ENCODE measurements around the gene RFTN1. TPM values are rescaled to one million over a fixed set of nuclear protein-coding genes. Genes with fewer than 3 reads are reported as not detected.

RFTN1 gene
- total RNA-seq, 4 donors from 2014 or later = 113 to 137 (median 122) TPM

- H3K36me3 ChIP-seq = peaks cover 0 to 82% (median 6%) of the 10 kb centered on the region in 3 donors
- H3K4me3 ChIP-seq = no peak overlapping the region
- no peak for TF ChIP-seq CTCF (IDR thresholded peaks at IDR 0.05)
- no peak for TF ChIP-seq POLR2A (IDR thresholded peaks at IDR 0.05)
- TF ChIP-seq EP300 (IDR thresholded peaks at IDR 0.05) = no peak
- no peak overlapping the region for H3K27ac ChIP-seq
- H3K9me3 ChIP-seq = peaks cover 0 to 16% (median 5%) of the 10 kb centered on the region in 4 donors
- H3K27me3 ChIP-seq = no peaks in the 10 kb centered on the region
- no peak for DNase-seq (ENCODE audit: low spot score in 2 of 2)
- WGBS, 2 donors = 79 to 84% methylated on average over 15 of the region's 15 CpGs
- H3K4me1 ChIP-seq = peaks cover 0 to 10% (median 0%) of the 10 kb centered on the region in 4 donors
Observed at GRCh38 chr3:16326724-16327349, 186.7 kb downstream of the RFTN1 start.

DNA sequence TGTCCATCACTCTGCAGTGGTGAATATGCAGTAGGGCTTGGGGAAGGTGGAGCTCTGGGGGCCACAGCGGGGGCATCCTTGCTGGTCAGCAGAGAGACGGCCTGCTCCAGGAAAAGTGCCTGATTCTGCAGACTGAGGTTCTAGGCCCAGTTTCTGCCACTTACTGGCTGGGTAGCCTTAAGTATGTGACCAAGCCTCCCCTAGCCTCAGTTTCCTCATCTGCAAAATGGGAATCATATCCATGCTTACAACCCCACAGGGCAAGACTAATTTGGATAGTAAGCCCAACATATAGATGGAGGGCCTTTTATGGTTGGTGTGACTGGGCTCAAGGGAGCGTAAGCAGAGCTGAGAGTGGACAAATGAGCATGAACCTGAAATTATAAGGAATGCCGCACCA is 187.6 kb downstream of the RFTN1 start:
- WGBS, 2 donors = 96 to 99% methylated on average over 3 to 4 of the region's 4 CpGs
- Histone ChIP-seq H3K9me3 (peaks cover 0 to 6% (median under 1%) of the 10 kb centered on the region in 4 donors), H3K36me3 (peaks cover 0 to 82% (median 6%) of the 10 kb centered on the region in 3 donors), H3K4me3 (no peak overlapping the region), H3K27me3 (no peaks in the 10 kb centered on the region), H3K4me1 (peaks cover 0 to 10% (median 0%) of the 10 kb centered on the region in 4 donors), H3K27ac (no peak overlapping the region)
- DNase-seq (ENCODE audit: low spot score in 2 of 2) = no peak
- TF ChIP-seq EP300 (IDR thresholded peaks at IDR 0.05) = no peak
- no peak for TF ChIP-seq POLR2A (IDR thresholded peaks at IDR 0.05)
- TF ChIP-seq CTCF (IDR thresholded peaks at IDR 0.05) = no peak

GRCh38 chr3:16323737-16324136 is 189.8 kb downstream of the RFTN1 start:
- no peak for DNase-seq (ENCODE audit: low spot score in 2 of 2)
- no peaks in the 10 kb centered on the region for H3K27me3 ChIP-seq
- H3K9me3 ChIP-seq = no peaks in the 10 kb centered on the region
- no peak for TF ChIP-seq EP300 (IDR thresholded peaks at IDR 0.05)
- TF ChIP-seq POLR2A (IDR thresholded peaks at IDR 0.05) = no peak
- no peak for TF ChIP-seq CTCF (IDR thresholded peaks at IDR 0.05)
- H3K27ac ChIP-seq = no peak overlapping the region
- WGBS, 2 donors = 93% methylated on average over 4 of the region's 4 CpGs
- H3K4me3 ChIP-seq = no peak overlapping the region
- H3K36me3 ChIP-seq = peaks cover 6 to 82% (median 9%) of the 10 kb centered on the region in 3 donors
- peaks cover 0 to 6% (median 3%) of the 10 kb centered on the region in 4 donors for H3K4me1 ChIP-seq

- Histone ChIP-seq H3K36me3 (peaks cover 6 to 86% (median 9%) of the 10 kb centered on the region in 3 donors), H3K4me1 (peaks cover 0 to 10% (median 3%) of the 10 kb centered on the region in 4 donors), H3K27me3 (no peaks in the 10 kb centered on the region), H3K27ac (peak overlapping the region in 1 of 4 donors; percentile 21), H3K4me3 (no peak overlapping the region), H3K9me3 (no peaks in the 10 kb centered on the region)
- no peak for DNase-seq (ENCODE audit: low spot score in 2 of 2)
- WGBS, 2 donors = 86 to 88% methylated on average over 5 of the region's 5 CpGs
- TF ChIP-seq CTCF (IDR thresholded peaks at IDR 0.05) = no peak
- no peak for TF ChIP-seq EP300 (IDR thresholded peaks at IDR 0.05)
- no peak for TF ChIP-seq POLR2A (IDR thresholded peaks at IDR 0.05)
Observed at GRCh38 chr3:16322189-16322588, 191.3 kb downstream of the RFTN1 start.

DNA sequence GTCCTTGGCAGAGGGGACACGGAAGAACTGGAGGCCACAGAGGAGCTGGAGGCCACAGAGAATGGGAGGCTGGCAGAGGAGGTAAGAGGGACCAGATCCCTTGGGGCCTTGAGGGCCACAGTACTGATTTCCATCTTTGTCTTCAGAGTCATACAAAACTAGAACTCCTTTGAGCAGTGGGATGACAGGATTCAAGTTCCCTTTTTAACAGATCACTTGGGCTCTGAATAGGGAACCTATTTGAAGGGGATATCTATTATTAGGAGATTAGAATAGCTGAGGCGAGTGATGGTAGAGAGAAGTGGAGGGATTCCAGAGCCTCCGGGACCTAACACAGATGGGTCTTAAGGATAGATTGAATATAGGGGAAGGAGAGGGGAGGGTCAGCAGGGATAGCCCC is 192.8 kb downstream of the RFTN1 start:
- H3K36me3 ChIP-seq = peaks cover 6 to 88% (median 9%) of the 10 kb centered on the region in 3 donors
- no peak overlapping the region for H3K4me3 ChIP-seq
- H3K4me1 ChIP-seq = peaks cover 0 to 10% (median 0%) of the 10 kb centered on the region in 4 donors
- H3K27ac ChIP-seq = no peak overlapping the region
- H3K9me3 ChIP-seq = no peaks in the 10 kb centered on the region
- H3K27me3 ChIP-seq = no peaks in the 10 kb centered on the region
- WGBS, 2 donors = 82 to 88% methylated on average over 3 of the region's 3 CpGs
- DNase-seq (ENCODE audit: low spot score in 2 of 2) = no peak
- no peak for TF ChIP-seq CTCF (IDR thresholded peaks at IDR 0.05)
- no peak for TF ChIP-seq EP300 (IDR thresholded peaks at IDR 0.05)
- no peak for TF ChIP-seq POLR2A (IDR thresholded peaks at IDR 0.05)

Measured in tibial nerve (tissue), 4 donors.